H9 (cell line): ENCODE measurements around the gene THOC2. TPM values are rescaled to one million over a fixed set of nuclear protein-coding genes. Genes with fewer than 3 reads are reported as not detected.

Source experiments
- DNase-seq: peaks from one replicate; pipeline ENCODE4 v3.0.0-alpha.2; 2017
- H2AFZ ChIP-seq: one replicate; pipeline ENCODE4 v1.6.1; 2013; ENCODE audit warnings: mild to moderate bottlenecking, low read length, control low read depth, moderate library complexity
- H2AK5ac ChIP-seq: 2 replicates; pipeline ENCODE4 v1.6.1; 2013; ENCODE audit warnings: low read length, control low read depth, mixed read lengths; ENCODE audit not compliant: insufficient read length
- H2BK120ac ChIP-seq: one replicate; pipeline ENCODE4 v1.6.1; 2013; ENCODE audit warnings: low read depth, mild to moderate bottlenecking, low read length, control low read depth, inconsistent platforms; ENCODE audit not compliant: poor library complexity, severe bottlenecking
- H2BK12ac ChIP-seq: 2 replicates; pipeline ENCODE4 v1.6.1; 2013; ENCODE audit warnings: low read length, control low read depth, mixed read lengths, low read depth; ENCODE audit not compliant: insufficient read length
- H2BK15ac ChIP-seq: 2 replicates; pipeline ENCODE4 v1.6.1; 2013; ENCODE audit warnings: low read depth, low read length, control low read depth
- H2BK20ac ChIP-seq: one replicate; pipeline ENCODE4 v1.6.1; 2013; ENCODE audit warnings: low read depth, mild to moderate bottlenecking, low read length, control low read depth, inconsistent platforms; ENCODE audit not compliant: poor library complexity, severe bottlenecking
- H2BK5ac ChIP-seq: 2 replicates; pipeline ENCODE4 v1.6.1; 2013; ENCODE audit warnings: low read length, control low read depth, mixed read lengths; ENCODE audit not compliant: insufficient read length
- H3K14ac ChIP-seq: 2 replicates; pipeline ENCODE4 v1.6.1; 2013; ENCODE audit warnings: low read length, control low read depth; ENCODE audit not compliant: insufficient read depth
- H3K18ac ChIP-seq: 2 replicates; pipeline ENCODE4 v1.6.1; 2013; ENCODE audit warnings: low read depth, mild to moderate bottlenecking, mixed read lengths, low read length, control low read depth; ENCODE audit not compliant: insufficient read length
- H3K23ac ChIP-seq: 2 replicates; pipeline ENCODE4 v1.6.1; 2013; ENCODE audit warnings: low read length, control low read depth, mixed read lengths, low read depth; ENCODE audit not compliant: insufficient read length
- H3K23me2 ChIP-seq: 2 replicates; pipeline ENCODE4 v1.6.1; 2013; ENCODE audit warnings: low read depth, mild to moderate bottlenecking, mixed read lengths, low read length, control low read depth; ENCODE audit not compliant: insufficient read length, poor library complexity, severe bottlenecking
- H3K27ac ChIP-seq: 2 replicates; pipeline ENCODE4 v1.5.1; 2013; ENCODE audit warnings: low read length, control low read depth, mixed read lengths, low read depth; ENCODE audit not compliant: insufficient read length
- H3K27me3 ChIP-seq: 2 replicates; pipeline ENCODE4 v1.6.1; 2013; ENCODE audit warnings: low read length, control low read depth, inconsistent platforms; ENCODE audit not compliant: insufficient read depth
- H3K4ac ChIP-seq: 2 replicates; pipeline ENCODE4 v1.6.1; 2013; ENCODE audit warnings: low read depth, mild to moderate bottlenecking, control low read depth, inconsistent platforms, low read length, moderate library complexity
- H3K4me1 ChIP-seq: 2 replicates; pipeline ENCODE4 v1.6.1; 2013; ENCODE audit warnings: low read length, control low read depth, inconsistent platforms; ENCODE audit not compliant: insufficient read depth
- H3K4me2 ChIP-seq: 2 replicates; pipeline ENCODE4 v1.6.1; 2013; ENCODE audit warnings: low read length, control low read depth, mixed read lengths; ENCODE audit not compliant: insufficient read length, insufficient read depth
- H3K56ac ChIP-seq: 2 replicates; pipeline ENCODE4 v1.6.1; 2013; ENCODE audit warnings: low read depth, mild to moderate bottlenecking, mixed read lengths, low read length, control low read depth; ENCODE audit not compliant: insufficient read length
- H3K79me1 ChIP-seq: 2 replicates; pipeline ENCODE4 v1.6.1; 2013; ENCODE audit warnings: low read depth, mild to moderate bottlenecking, moderate library complexity, low read length, control low read depth, inconsistent platforms; ENCODE audit not compliant: insufficient read depth, poor library complexity, severe bottlenecking
- H3K79me2 ChIP-seq: 2 replicates; pipeline ENCODE4 v1.6.1; 2013; ENCODE audit warnings: low read length, control low read depth, inconsistent platforms; ENCODE audit not compliant: insufficient read depth
- H3K9ac ChIP-seq: 2 replicates; pipeline ENCODE4 v1.6.1; 2013; ENCODE audit warnings: low read length, control low read depth, mixed read lengths; ENCODE audit not compliant: insufficient read length; ENCODE audit errors: extremely low read depth
- H3K9me3 ChIP-seq: one replicate; pipeline ENCODE4 v1.6.1; 2013; ENCODE audit warnings: low read depth, low read length, inconsistent platforms; ENCODE audit not compliant: control insufficient read depth
- H3T11ph ChIP-seq: one replicate; pipeline ENCODE4 v1.6.1; 2013; ENCODE audit warnings: mild to moderate bottlenecking, low read length, control low read depth, inconsistent platforms
- H4K20me1 ChIP-seq: one replicate; pipeline ENCODE4 v1.6.1; 2013; ENCODE audit not compliant: control insufficient read depth, insufficient read length, insufficient read depth
- H4K5ac ChIP-seq: 2 replicates; pipeline ENCODE4 v1.6.1; 2013; ENCODE audit warnings: low read depth, mild to moderate bottlenecking, mixed read lengths, low read length, control low read depth; ENCODE audit not compliant: insufficient read length
- H4K8ac ChIP-seq: replicated peaks from 2 replicates; pipeline ENCODE4 v1.6.1; 2013; ENCODE audit warnings: low read length, control low read depth, mixed read lengths, low read depth; ENCODE audit not compliant: insufficient read length
- H4K91ac ChIP-seq: 2 replicates; pipeline ENCODE4 v1.6.1; 2013; ENCODE audit warnings: low read depth, mild to moderate bottlenecking, moderate library complexity, mixed read lengths, low read length, control low read depth; ENCODE audit not compliant: insufficient read length
- H3K27ac Mint-ChIP-seq, 3 experiments: 2 replicates in 2 of 3; 3 replicates in 1 of 3; pipeline ENCODE4 v1.8.0; 2020 to 2021; ENCODE audit warnings: mixed read lengths in 3 of 3, mild to moderate bottlenecking in 1 of 3, moderate library complexity in 1 of 3
- H3K27me3 Mint-ChIP-seq: 2 replicates; pipeline ENCODE4 v1.8.0; 2021; ENCODE audit warnings: low read depth, mild to moderate bottlenecking, moderate library complexity, mixed read lengths
- H3K36me3 Mint-ChIP-seq, 3 experiments: 2 replicates in 2 of 3; 3 replicates in 1 of 3; pipeline ENCODE4 v1.8.0; 2020 to 2021; ENCODE audit warnings: low read depth in 3 of 3, mixed read lengths in 3 of 3; ENCODE audit not compliant: insufficient read depth in 1 of 3
- H3K4me1 Mint-ChIP-seq, 2 experiments: 2 replicates each; pipeline ENCODE4 v1.8.0; 2020; ENCODE audit warnings: mixed read lengths in 2 of 2
- H3K4me3 Mint-ChIP-seq, 2 experiments: 2 replicates in 1 of 2; 3 replicates in 1 of 2; pipeline ENCODE4 v1.8.0; 2020 to 2021; ENCODE audit warnings: mild to moderate bottlenecking in 2 of 2, mixed read lengths in 2 of 2, moderate library complexity in 1 of 2
- H3K9me3 Mint-ChIP-seq, 2 experiments: 2 replicates in 1 of 2; 3 replicates in 1 of 2; pipeline ENCODE4 v1.8.0; 2020; ENCODE audit warnings: mild to moderate bottlenecking in 2 of 2, mixed read lengths in 2 of 2, moderate library complexity in 1 of 2
- CTCF ChIP-seq: fragments of 200-600 bp; sonication (generic); conservative IDR thresholded peaks from 3 replicates; pipeline ENCODE4 v1.8.0; 2021; ENCODE audit warnings: antibody characterized with exemption, mild to moderate bottlenecking
- WGBS: extraction: QIAGEN DNeasy Blood & Tissue Kit; methylation state at CpG from one replicate; pipeline ENCODE4 v1.1.7; 2013; ENCODE audit warnings: missing lambda C conversion rate, low lambda C conversion rate, mixed read lengths; ENCODE audit not compliant: insufficient read length; ENCODE audit errors: extremely low coverage; 5-methylcytosine and 5-hydroxymethylcytosine counted together
- total RNA-seq: library from RNA; stranded (reverse); gene quantifications from 2 replicates; pipeline ENCODE4 v1.2.1, GENCODE V29; 2021

The THOC2 gene
- total RNA-seq, 1 experiment from 2014 or later: 72.1 TPM

- no peak for DNase-seq
- Histone ChIP-seq H3T11ph (no peak overlapping the region), H3K27me3 (no peaks in the 10 kb centered on the region), H4K91ac (no peak overlapping the region), H2BK120ac (no peak overlapping the region), H2BK15ac (no peak overlapping the region), H3K9me3 (peaks cover 46% of the 10 kb centered on the region), H3K23ac (no peak overlapping the region), H2AFZ (no peak overlapping the region), H3K56ac (no peak overlapping the region), H2BK12ac (no peak overlapping the region), H3K4ac (no peak overlapping the region), H3K79me2 (no peaks in the 10 kb centered on the region), H2BK20ac (no peak overlapping the region), H2AK5ac (no peak overlapping the region), H4K8ac (no peak overlapping the region), H3K4me1 (no peaks in the 10 kb centered on the region), H3K18ac (no peak overlapping the region), H2BK5ac (no peak overlapping the region), H3K14ac (no peak overlapping the region), H3K9ac (no peak overlapping the region), H3K4me2 (no peak overlapping the region), H3K23me2 (no peaks in the 10 kb centered on the region), H3K27ac (no peak overlapping the region), H4K5ac (no peak overlapping the region), H3K79me1 (no peaks in the 10 kb centered on the region), H4K20me1 (no peaks in the 10 kb centered on the region)
- 0 out of 4 replicates have a peak, but pooled peaks cover 0 to 2% of the 10 kb centered on the region in 2 experiments for H3K4me1 Mint-ChIP-seq
- H3K36me3 Mint-ChIP-seq: peaks cover 0 to 4% (median 0%) of the 10 kb centered on the region in 3 experiments; a peak in 2 of 7 replicates
- H3K27me3 Mint-ChIP-seq: peaks cover 2% of the 10 kb centered on the region; the same call in 1 of the 2 replicates
- no CpG with 5 or more reads among the region's 3 CpGs for WGBS
- H3K4me3 Mint-ChIP-seq: no peak overlapping the region
- TF ChIP-seq CTCF: no peak
- no peak overlapping the region for H3K27ac Mint-ChIP-seq
- peaks cover 10 to 63% of the 10 kb centered on the region in 2 experiments; a peak in 4 of 5 replicates for H3K9me3 Mint-ChIP-seq
Observed at GRCh38 chrX:123740536-123740935, 7.7 kb upstream of the THOC2 start.
